CD4-positive, alpha-beta memory T cell (primary cell): ENCODE measurements around the gene HIP1. TPM values are rescaled to one million over a fixed set of nuclear protein-coding genes. Genes with fewer than 3 reads are reported as not detected.
"Not testable (repeated sequence)": the region's sequence is repeated elsewhere in the genome, so short reads cannot be mapped to it uniquely, and the experiment has no call there.

Source experiments
- CTCF ChIA-PET: fragments of 350-600 bp; sonication (Branson Sonifier 250); formaldehyde crosslinking; loops from one replicate; lab custom pipeline; 2021; ENCODE audit warnings: inconsistent platforms; ENCODE audit not compliant: partially characterized antibody; lab: Charles Lee
- POLR2A ChIA-PET: fragments of 350-600 bp; sonication (Branson Sonifier 250); formaldehyde crosslinking; loops from one replicate; lab custom pipeline; 2021; ENCODE audit not compliant: partially characterized antibody; lab: Charles Lee
- DNase-seq, 5 donors: peaks; one replicate each; pipeline versions ENCODE4 v3.0.0 to v3.0.0-alpha.2; 2020 to 2022; ENCODE audit warnings: mixed read lengths in 1 of 5
- H3K27ac ChIP-seq: one replicate; pipeline ENCODE4 v1.7.0; 2013; ENCODE audit warnings: low read depth, low read length
- H3K27me3 ChIP-seq: 2 replicates; pipeline ENCODE4 v1.7.0; 2013; ENCODE audit warnings: mild to moderate bottlenecking, low read length, moderate library complexity; ENCODE audit not compliant: insufficient read depth
- H3K36me3 ChIP-seq: 2 replicates; pipeline ENCODE4 v1.7.0; 2013; ENCODE audit warnings: mild to moderate bottlenecking, low read length, moderate library complexity; ENCODE audit not compliant: insufficient read depth
- H3K4me1 ChIP-seq: 2 replicates; pipeline ENCODE4 v1.7.0; 2013; ENCODE audit warnings: mild to moderate bottlenecking, low read length, moderate library complexity; ENCODE audit not compliant: insufficient read depth
- H3K4me3 ChIP-seq, 2 donors: one replicate each; pipeline ENCODE4 v1.7.0; 2013; ENCODE audit warnings: low read length in 2 of 2, mild to moderate bottlenecking in 1 of 2
- H3K9me3 ChIP-seq, 2 donors: one replicate each; pipeline ENCODE4 v1.7.0; 2013; ENCODE audit warnings: low read length in 2 of 2, control low read depth in 1 of 2; ENCODE audit not compliant: control insufficient read depth in 1 of 2
- H3K27ac Mint-ChIP-seq, 7 donors: one replicate each; pipeline ENCODE4 v1.8.0; 2020 to 2021; ENCODE audit warnings: mixed read lengths in 7 of 7, mild to moderate bottlenecking in 6 of 7, inconsistent platforms in 3 of 7, moderate library complexity in 3 of 7
- H3K27me3 Mint-ChIP-seq, 2 donors: one replicate each; pipeline ENCODE4 v1.8.0; 2020 to 2021; ENCODE audit warnings: mixed read lengths in 2 of 2
- H3K36me3 Mint-ChIP-seq, 2 donors: one replicate each; pipeline ENCODE4 v1.8.0; 2020 to 2021; ENCODE audit warnings: mixed read lengths in 2 of 2, inconsistent platforms in 1 of 2, mild to moderate bottlenecking in 1 of 2
- H3K4me1 Mint-ChIP-seq, 4 donors: one replicate each; pipeline ENCODE4 v1.8.0; 2020 to 2021; ENCODE audit warnings: mixed read lengths in 4 of 4, mild to moderate bottlenecking in 1 of 4
- H3K4me3 Mint-ChIP-seq, 8 donors: one replicate each; pipeline ENCODE4 v1.8.0; 2020 to 2021; ENCODE audit warnings: mixed read lengths in 8 of 8, mild to moderate bottlenecking in 7 of 8, moderate library complexity in 6 of 8, inconsistent platforms in 3 of 8
- H3K9me3 Mint-ChIP-seq, 8 donors: one replicate each; pipeline ENCODE4 v1.8.0; 2020 to 2021; ENCODE audit warnings: mixed read lengths in 8 of 8, mild to moderate bottlenecking in 5 of 8, inconsistent platforms in 3 of 8, moderate library complexity in 1 of 8
- intact Hi-C: fragments of 100-400 bp; cut with micrococcal nuclease; formaldehyde crosslinking; loops from one replicate; pipeline ENCODE4 v1.15.1; 2023
- polyA plus RNA-seq, 2 donors: library from polyadenylated mRNA; unstranded; fragments of 300-500 nt; fragmentation: Illumina TruSeq; gene quantifications; one replicate each; pipeline ENCODE4 v1.2.3, GENCODE V29; 2021
- total RNA-seq, 2 experiments: library from RNA; stranded (reverse); gene quantifications; one replicate each; pipeline ENCODE4 v1.2.3, GENCODE V29; 2021

The HIP1 gene
- total and polyA plus RNA-seq, 4 experiments from 2014 or later, result 2.2 to 3.5 (median 3.1) TPM; not detected in 1

GRCh38 chr7:75696263-75697037, 42.3 kb downstream of the HIP1 start:
- POLR2A ChIA-PET, result no interaction called here
- intact Hi-C loops, result no loop called here
- peaks cover 0 to 3% of the 10 kb centered on the region in 2 donors for H3K36me3 Mint-ChIP-seq
- Histone ChIP-seq H3K4me3 (no peak overlapping the region), H3K36me3 (no peaks in the 10 kb centered on the region), H3K27ac (no peak overlapping the region), H3K27me3 (no peaks in the 10 kb centered on the region), H3K4me1 (no peaks in the 10 kb centered on the region), H3K9me3 (no peaks in the 10 kb centered on the region)
- no peaks in the 10 kb centered on the region for H3K4me1 Mint-ChIP-seq
- peak overlapping the region in 1 of 7 donors; percentile 25 for H3K27ac Mint-ChIP-seq
- DNase-seq, result no peak
- H3K27me3 Mint-ChIP-seq, result no peaks in the 10 kb centered on the region
- H3K4me3 Mint-ChIP-seq, result no peak overlapping the region
- H3K9me3 Mint-ChIP-seq, result no peaks in the 10 kb centered on the region
- CTCF ChIA-PET, result no interaction called here

- Mint-ChIP-seq H3K9me3 (no peaks in the 10 kb centered on the region), H3K4me3 (peak overlapping the region in 1 of 8 donors; percentile 31), H3K4me1 (no peaks in the 10 kb centered on the region), H3K27me3 (peaks cover 0 to 2% of the 10 kb centered on the region in 2 donors), H3K36me3 (peaks cover 0 to 3% of the 10 kb centered on the region in 2 donors), H3K27ac (no peak overlapping the region)
- CTCF ChIA-PET, result no interaction called here
- Histone ChIP-seq H3K4me1 (no peaks in the 10 kb centered on the region), H3K36me3 (no peaks in the 10 kb centered on the region), H3K4me3 (no peak overlapping the region), H3K27ac (no peak overlapping the region), H3K9me3 (no peaks in the 10 kb centered on the region), H3K27me3 (no peaks in the 10 kb centered on the region)
- POLR2A ChIA-PET, result no interaction called here
- intact Hi-C loops, result no loop called here
- no peak for DNase-seq
Observed at GRCh38 chr7:75694638-75695399, 43.9 kb downstream of the HIP1 start.

GRCh38 chr7:75693668-75694067, 45.1 kb downstream of the HIP1 start:
- DNase-seq, POLR2A ChIA-PET, H3K9me3 ChIP-seq, H3K4me1 ChIP-seq, H3K4me3 ChIP-seq, H3K4me1 Mint-ChIP-seq, H3K27me3 Mint-ChIP-seq, H3K4me3 Mint-ChIP-seq, H3K27ac Mint-ChIP-seq, H3K27ac ChIP-seq, intact Hi-C loops, H3K27me3 ChIP-seq, H3K36me3 ChIP-seq, H3K9me3 Mint-ChIP-seq, H3K36me3 Mint-ChIP-seq: not testable (repeated sequence)
- CTCF ChIA-PET, result interaction anchor here (1.4 kb wide), 1 partner anchor 69 kb away, joined by 3 read pairs; no protein-coding TSS in a partner anchor

GRCh38 chr7:75691793-75692543, 46.8 kb downstream of the HIP1 start:
- H3K36me3 ChIP-seq, result no peaks in the 10 kb centered on the region
- H3K36me3 Mint-ChIP-seq, result peaks cover 0 to 3% of the 10 kb centered on the region in 2 donors
- ChIA-PET POLR2A (no interaction called here), CTCF (no interaction called here)
- intact Hi-C loops, result no loop called here
- no peak overlapping the region for H3K27ac Mint-ChIP-seq
- no peaks in the 10 kb centered on the region for H3K4me1 Mint-ChIP-seq
- H3K4me1 ChIP-seq, result no peaks in the 10 kb centered on the region
- no peak overlapping the region for H3K4me3 Mint-ChIP-seq
- H3K27me3 ChIP-seq, result no peaks in the 10 kb centered on the region
- no peaks in the 10 kb centered on the region for H3K9me3 ChIP-seq
- no peaks in the 10 kb centered on the region for H3K9me3 Mint-ChIP-seq
- H3K4me3 ChIP-seq, result no peak overlapping the region
- DNase-seq, result no peak
- H3K27me3 Mint-ChIP-seq, result peaks cover 2 to 4% of the 10 kb centered on the region in 2 donors
- H3K27ac ChIP-seq, result no peak overlapping the region

- H3K36me3 Mint-ChIP-seq, result peaks cover 0 to 3% of the 10 kb centered on the region in 2 donors
- peaks cover 2 to 4% of the 10 kb centered on the region in 2 donors for H3K27me3 Mint-ChIP-seq
- H3K36me3 ChIP-seq, result no peaks in the 10 kb centered on the region
- ChIA-PET POLR2A (no interaction called here), CTCF (no interaction called here)
- no peak overlapping the region for H3K27ac ChIP-seq
- DNase-seq, result no peak
- no peaks in the 10 kb centered on the region for H3K4me1 Mint-ChIP-seq
- H3K4me3 Mint-ChIP-seq, result no peak overlapping the region
- H3K9me3 Mint-ChIP-seq, result no peaks in the 10 kb centered on the region
- H3K4me3 ChIP-seq, result no peak overlapping the region
- H3K9me3 ChIP-seq, result no peaks in the 10 kb centered on the region
- intact Hi-C loops, result no loop called here
- no peaks in the 10 kb centered on the region for H3K4me1 ChIP-seq
- H3K27ac Mint-ChIP-seq, result no peak overlapping the region
- no peaks in the 10 kb centered on the region for H3K27me3 ChIP-seq
Observed at GRCh38 chr7:75690121-75690523, 48.6 kb downstream of the HIP1 start.

GRCh38 chr7:75689246-75690099, 49.3 kb downstream of the HIP1 start:
- ChIA-PET CTCF (no interaction called here), POLR2A (no interaction called here)
- Mint-ChIP-seq H3K27ac (no peak overlapping the region), H3K27me3 (peaks cover 2 to 4% of the 10 kb centered on the region in 2 donors), H3K36me3 (peaks cover 0 to 3% of the 10 kb centered on the region in 2 donors), H3K4me1 (no peaks in the 10 kb centered on the region), H3K4me3 (no peak overlapping the region), H3K9me3 (no peaks in the 10 kb centered on the region)
- Histone ChIP-seq H3K4me1 (no peaks in the 10 kb centered on the region), H3K27ac (no peak overlapping the region), H3K4me3 (no peak overlapping the region), H3K27me3 (no peaks in the 10 kb centered on the region), H3K36me3 (no peaks in the 10 kb centered on the region), H3K9me3 (no peaks in the 10 kb centered on the region)
- intact Hi-C loops, result no loop called here
- DNase-seq, result no peak
